H9 (cell line): ENCODE results near the gene CSMD2. TPM values are rescaled to one million over a fixed set of nuclear protein-coding genes. Genes with fewer than 3 reads are reported as not detected.

Experiments
- DNase-seq: peaks from one replicate; pipeline ENCODE4 v3.0.0-alpha.2; 2017
- H2AFZ ChIP-seq: one replicate; pipeline ENCODE4 v1.6.1; 2013; ENCODE audit warnings: mild to moderate bottlenecking, low read length, control low read depth, moderate library complexity
- H2AK5ac ChIP-seq: 2 replicates; pipeline ENCODE4 v1.6.1; 2013; ENCODE audit warnings: low read length, control low read depth, mixed read lengths; ENCODE audit not compliant: insufficient read length
- H2BK120ac ChIP-seq: one replicate; pipeline ENCODE4 v1.6.1; 2013; ENCODE audit warnings: low read depth, mild to moderate bottlenecking, low read length, control low read depth, inconsistent platforms; ENCODE audit not compliant: poor library complexity, severe bottlenecking
- H2BK12ac ChIP-seq: 2 replicates; pipeline ENCODE4 v1.6.1; 2013; ENCODE audit warnings: low read length, control low read depth, mixed read lengths, low read depth; ENCODE audit not compliant: insufficient read length
- H2BK15ac ChIP-seq: 2 replicates; pipeline ENCODE4 v1.6.1; 2013; ENCODE audit warnings: low read depth, low read length, control low read depth
- H2BK20ac ChIP-seq: one replicate; pipeline ENCODE4 v1.6.1; 2013; ENCODE audit warnings: low read depth, mild to moderate bottlenecking, low read length, control low read depth, inconsistent platforms; ENCODE audit not compliant: poor library complexity, severe bottlenecking
- H2BK5ac ChIP-seq: 2 replicates; pipeline ENCODE4 v1.6.1; 2013; ENCODE audit warnings: low read length, control low read depth, mixed read lengths; ENCODE audit not compliant: insufficient read length
- H3K14ac ChIP-seq: 2 replicates; pipeline ENCODE4 v1.6.1; 2013; ENCODE audit warnings: low read length, control low read depth; ENCODE audit not compliant: insufficient read depth
- H3K18ac ChIP-seq: 2 replicates; pipeline ENCODE4 v1.6.1; 2013; ENCODE audit warnings: low read depth, mild to moderate bottlenecking, mixed read lengths, low read length, control low read depth; ENCODE audit not compliant: insufficient read length
- H3K23ac ChIP-seq: 2 replicates; pipeline ENCODE4 v1.6.1; 2013; ENCODE audit warnings: low read length, control low read depth, mixed read lengths, low read depth; ENCODE audit not compliant: insufficient read length
- H3K23me2 ChIP-seq: 2 replicates; pipeline ENCODE4 v1.6.1; 2013; ENCODE audit warnings: low read depth, mild to moderate bottlenecking, mixed read lengths, low read length, control low read depth; ENCODE audit not compliant: insufficient read length, poor library complexity, severe bottlenecking
- H3K27ac ChIP-seq: 2 replicates; pipeline ENCODE4 v1.5.1; 2013; ENCODE audit warnings: low read length, control low read depth, mixed read lengths, low read depth; ENCODE audit not compliant: insufficient read length
- H3K27me3 ChIP-seq: 2 replicates; pipeline ENCODE4 v1.6.1; 2013; ENCODE audit warnings: low read length, control low read depth, inconsistent platforms; ENCODE audit not compliant: insufficient read depth
- H3K4ac ChIP-seq: 2 replicates; pipeline ENCODE4 v1.6.1; 2013; ENCODE audit warnings: low read depth, mild to moderate bottlenecking, control low read depth, inconsistent platforms, low read length, moderate library complexity
- H3K4me1 ChIP-seq: 2 replicates; pipeline ENCODE4 v1.6.1; 2013; ENCODE audit warnings: low read length, control low read depth, inconsistent platforms; ENCODE audit not compliant: insufficient read depth
- H3K4me2 ChIP-seq: 2 replicates; pipeline ENCODE4 v1.6.1; 2013; ENCODE audit warnings: low read length, control low read depth, mixed read lengths; ENCODE audit not compliant: insufficient read length, insufficient read depth
- H3K56ac ChIP-seq: 2 replicates; pipeline ENCODE4 v1.6.1; 2013; ENCODE audit warnings: low read depth, mild to moderate bottlenecking, mixed read lengths, low read length, control low read depth; ENCODE audit not compliant: insufficient read length
- H3K79me1 ChIP-seq: 2 replicates; pipeline ENCODE4 v1.6.1; 2013; ENCODE audit warnings: low read depth, mild to moderate bottlenecking, moderate library complexity, low read length, control low read depth, inconsistent platforms; ENCODE audit not compliant: insufficient read depth, poor library complexity, severe bottlenecking
- H3K79me2 ChIP-seq: 2 replicates; pipeline ENCODE4 v1.6.1; 2013; ENCODE audit warnings: low read length, control low read depth, inconsistent platforms; ENCODE audit not compliant: insufficient read depth
- H3K9ac ChIP-seq: 2 replicates; pipeline ENCODE4 v1.6.1; 2013; ENCODE audit warnings: low read length, control low read depth, mixed read lengths; ENCODE audit not compliant: insufficient read length; ENCODE audit errors: extremely low read depth
- H3K9me3 ChIP-seq: one replicate; pipeline ENCODE4 v1.6.1; 2013; ENCODE audit warnings: low read depth, low read length, inconsistent platforms; ENCODE audit not compliant: control insufficient read depth
- H3T11ph ChIP-seq: one replicate; pipeline ENCODE4 v1.6.1; 2013; ENCODE audit warnings: mild to moderate bottlenecking, low read length, control low read depth, inconsistent platforms
- H4K20me1 ChIP-seq: one replicate; pipeline ENCODE4 v1.6.1; 2013; ENCODE audit not compliant: control insufficient read depth, insufficient read length, insufficient read depth
- H4K5ac ChIP-seq: 2 replicates; pipeline ENCODE4 v1.6.1; 2013; ENCODE audit warnings: low read depth, mild to moderate bottlenecking, mixed read lengths, low read length, control low read depth; ENCODE audit not compliant: insufficient read length
- H4K8ac ChIP-seq: replicated peaks from 2 replicates; pipeline ENCODE4 v1.6.1; 2013; ENCODE audit warnings: low read length, control low read depth, mixed read lengths, low read depth; ENCODE audit not compliant: insufficient read length
- H4K91ac ChIP-seq: 2 replicates; pipeline ENCODE4 v1.6.1; 2013; ENCODE audit warnings: low read depth, mild to moderate bottlenecking, moderate library complexity, mixed read lengths, low read length, control low read depth; ENCODE audit not compliant: insufficient read length
- H3K27ac Mint-ChIP-seq, 3 experiments: 2 replicates in 2 of 3; 3 replicates in 1 of 3; pipeline ENCODE4 v1.8.0; 2020 to 2021; ENCODE audit warnings: mixed read lengths in 3 of 3, mild to moderate bottlenecking in 1 of 3, moderate library complexity in 1 of 3
- H3K27me3 Mint-ChIP-seq: 2 replicates; pipeline ENCODE4 v1.8.0; 2021; ENCODE audit warnings: low read depth, mild to moderate bottlenecking, moderate library complexity, mixed read lengths
- H3K36me3 Mint-ChIP-seq, 3 experiments: 2 replicates in 2 of 3; 3 replicates in 1 of 3; pipeline ENCODE4 v1.8.0; 2020 to 2021; ENCODE audit warnings: low read depth in 3 of 3, mixed read lengths in 3 of 3; ENCODE audit not compliant: insufficient read depth in 1 of 3
- H3K4me1 Mint-ChIP-seq, 2 experiments: 2 replicates each; pipeline ENCODE4 v1.8.0; 2020; ENCODE audit warnings: mixed read lengths in 2 of 2
- H3K4me3 Mint-ChIP-seq, 2 experiments: 2 replicates in 1 of 2; 3 replicates in 1 of 2; pipeline ENCODE4 v1.8.0; 2020 to 2021; ENCODE audit warnings: mild to moderate bottlenecking in 2 of 2, mixed read lengths in 2 of 2, moderate library complexity in 1 of 2
- H3K9me3 Mint-ChIP-seq, 2 experiments: 2 replicates in 1 of 2; 3 replicates in 1 of 2; pipeline ENCODE4 v1.8.0; 2020; ENCODE audit warnings: mild to moderate bottlenecking in 2 of 2, mixed read lengths in 2 of 2, moderate library complexity in 1 of 2
- CTCF ChIP-seq: fragments of 200-600 bp; sonication (generic); conservative IDR thresholded peaks from 3 replicates; pipeline ENCODE4 v1.8.0; 2021; ENCODE audit warnings: antibody characterized with exemption, mild to moderate bottlenecking
- WGBS: extraction: QIAGEN DNeasy Blood & Tissue Kit; methylation state at CpG from one replicate; pipeline ENCODE4 v1.1.7; 2013; ENCODE audit warnings: missing lambda C conversion rate, low lambda C conversion rate, mixed read lengths; ENCODE audit not compliant: insufficient read length; ENCODE audit errors: extremely low coverage; 5-methylcytosine and 5-hydroxymethylcytosine counted together
- total RNA-seq: library from RNA; stranded (reverse); gene quantifications from 2 replicates; pipeline ENCODE4 v1.2.1, GENCODE V29; 2021

The CSMD2 gene
- total RNA-seq, 1 experiment from 2014 or later, result 6.4 TPM

- no peak overlapping the region for H4K91ac ChIP-seq
- no peak overlapping the region for H4K8ac ChIP-seq
- no peaks in the 10 kb centered on the region; the same call in 1 of the 2 replicates for H3K79me2 ChIP-seq
- H2BK120ac ChIP-seq, result no peak overlapping the region
- H3K79me1 ChIP-seq, result no peaks in the 10 kb centered on the region
- H3K23ac ChIP-seq, result no peak overlapping the region
- no peak overlapping the region for H2BK15ac ChIP-seq
- no peak overlapping the region for H3K4me2 ChIP-seq
- H3K4ac ChIP-seq, result no peak overlapping the region
- H3K27ac ChIP-seq, result no peak overlapping the region
- H3K9me3 ChIP-seq, result no peaks in the 10 kb centered on the region
- peaks cover 8% of the 10 kb centered on the region; the same call in 1 of the 2 replicates for H3K4me1 ChIP-seq
- H3K23me2 ChIP-seq, result no peaks in the 10 kb centered on the region
- Mint-ChIP-seq H3K4me3 (no peak overlapping the region), H3K27ac (peak overlapping the region in 1 of 3 experiments; percentile 30; a peak in 2 of 7 replicates), H3K4me1 (peaks cover 42 to 50% of the 10 kb centered on the region in 2 experiments), H3K9me3 (no peaks in the 10 kb centered on the region), H3K36me3 (peaks cover 2 to 5% (median 4%) of the 10 kb centered on the region in 3 experiments; a peak in 3 of 7 replicates), H3K27me3 (no peaks in the 10 kb centered on the region)
- H2BK5ac ChIP-seq, result no peak overlapping the region
- no peak overlapping the region for H3K9ac ChIP-seq
- no peak overlapping the region for H2AFZ ChIP-seq
- no peak overlapping the region for H2BK12ac ChIP-seq
- H3K14ac ChIP-seq, result no peak overlapping the region; the same call in 1 of the 2 replicates
- WGBS, result no CpG with 5 or more reads among the region's 6 CpGs
- peaks cover 2% of the 10 kb centered on the region for H4K20me1 ChIP-seq
- H3K56ac ChIP-seq, result no peak overlapping the region
- no peaks in the 10 kb centered on the region for H3K27me3 ChIP-seq
- no peak overlapping the region for H2AK5ac ChIP-seq
- H4K5ac ChIP-seq, result no peak overlapping the region
- H3T11ph ChIP-seq, result no peak overlapping the region
- TF ChIP-seq CTCF, result no peak
- DNase-seq, result no peak
- H2BK20ac ChIP-seq, result no peak overlapping the region
- H3K18ac ChIP-seq, result no peak overlapping the region
Observed at GRCh38 chr1:34144766-34145165, 20.3 kb downstream of the CSMD2 start.
